Mesenchymal stem cell (in vitro differentiated cells and primary cell): ENCODE measurements around the gene PDCD2.
"Not testable (repeated sequence)": the region's sequence is repeated elsewhere in the genome, so short reads cannot be mapped to it uniquely, and the experiment has no call there.

Experiments used
- DNase-seq: peaks from one replicate; pipeline ENCODE4 v3.0.0-alpha.2; 2013
- H2AFZ ChIP-seq: one replicate; pipeline ENCODE4 v1.6.1; 2013; ENCODE audit warnings: low read depth, mild to moderate bottlenecking, control low read depth, inconsistent platforms, low read length, moderate library complexity
- H2AK5ac ChIP-seq: 2 replicates; pipeline ENCODE4 v1.6.1; 2013; ENCODE audit warnings: low read length, moderate library complexity, mild to moderate bottlenecking, inconsistent platforms; ENCODE audit not compliant: severe bottlenecking
- H2BK120ac ChIP-seq: one replicate; pipeline ENCODE4 v1.6.1; 2013; ENCODE audit warnings: low read depth, mild to moderate bottlenecking, inconsistent platforms, low read length, moderate library complexity
- H2BK12ac ChIP-seq, 2 experiments: one replicate each; pipeline ENCODE4 v1.6.1; 2013; ENCODE audit warnings: inconsistent platforms in 2 of 2, low read length in 2 of 2, mild to moderate bottlenecking in 2 of 2, moderate library complexity in 2 of 2, control low read depth in 1 of 2
- H2BK15ac ChIP-seq: one replicate; pipeline ENCODE4 v1.6.1; 2013; ENCODE audit warnings: mild to moderate bottlenecking, low read depth, inconsistent platforms; ENCODE audit not compliant: poor library complexity, severe bottlenecking
- H2BK5ac ChIP-seq: 2 replicates; pipeline ENCODE4 v1.6.1; 2013; ENCODE audit warnings: low read depth, mild to moderate bottlenecking, low read length, control low read depth, inconsistent platforms; ENCODE audit not compliant: poor library complexity, severe bottlenecking
- H3K14ac ChIP-seq, 2 experiments: one replicate each; pipeline ENCODE4 v1.6.1; 2013; ENCODE audit warnings: inconsistent platforms in 2 of 2, low read length in 2 of 2, control low read depth in 1 of 2, mild to moderate bottlenecking in 1 of 2, moderate library complexity in 1 of 2
- H3K18ac ChIP-seq, 2 experiments: one replicate each; pipeline ENCODE4 v1.6.1; 2013; ENCODE audit warnings: inconsistent platforms in 2 of 2, low read length in 2 of 2, control low read depth in 1 of 2, low read depth in 1 of 2, mild to moderate bottlenecking in 1 of 2
- H3K23ac ChIP-seq, 2 experiments: one replicate each; pipeline ENCODE4 v1.6.1; 2013; ENCODE audit warnings: inconsistent platforms in 2 of 2, low read length in 2 of 2, mild to moderate bottlenecking in 2 of 2, moderate library complexity in 2 of 2, control low read depth in 1 of 2
- H3K27ac ChIP-seq: 2 replicates; pipeline ENCODE4 v1.5.1; 2013; ENCODE audit warnings: mild to moderate bottlenecking, moderate library complexity, low read length, control low read depth, inconsistent platforms; ENCODE audit not compliant: poor library complexity, severe bottlenecking
- H3K27me3 ChIP-seq, 2 experiments: 2 replicates each; pipeline versions ENCODE4 v1.6.1 to v1.7.0; 2013; ENCODE audit warnings: low read length in 2 of 2, mild to moderate bottlenecking in 2 of 2, moderate library complexity in 2 of 2, control low read depth in 1 of 2, inconsistent platforms in 1 of 2; ENCODE audit not compliant: control insufficient read depth in 1 of 2, insufficient read depth in 1 of 2
- H3K36me3 ChIP-seq, 2 experiments: 2 replicates each; pipeline versions ENCODE4 v1.6.1 to v1.7.0; 2013; ENCODE audit warnings: low read length in 2 of 2, control low read depth in 1 of 2, inconsistent platforms in 1 of 2, low read depth in 1 of 2, mild to moderate bottlenecking in 1 of 2; ENCODE audit not compliant: insufficient read depth in 2 of 2, control insufficient read depth in 1 of 2
- H3K4ac ChIP-seq, 2 experiments: one replicate each; pipeline ENCODE4 v1.6.1; 2013; ENCODE audit warnings: inconsistent platforms in 2 of 2, low read length in 2 of 2, mild to moderate bottlenecking in 2 of 2, moderate library complexity in 2 of 2, control low read depth in 1 of 2, low read depth in 1 of 2
- H3K4me1 ChIP-seq: 2 replicates; pipeline ENCODE4 v1.6.1; 2013; ENCODE audit warnings: low read depth, low read length, control low read depth; ENCODE audit not compliant: control insufficient read depth, insufficient read depth
- H3K4me2 ChIP-seq: 2 replicates; pipeline ENCODE4 v1.6.1; 2013; ENCODE audit warnings: low read length, mild to moderate bottlenecking, inconsistent platforms; ENCODE audit not compliant: poor library complexity, severe bottlenecking
- H3K4me3 ChIP-seq, 2 experiments: 2 replicates each; pipeline versions ENCODE4 v1.5.1 to v1.7.0; 2013; ENCODE audit warnings: low read length in 2 of 2, mild to moderate bottlenecking in 2 of 2, control low read depth in 1 of 2, low read depth in 1 of 2; ENCODE audit not compliant: insufficient read depth in 1 of 2
- H3K79me1 ChIP-seq: replicated peaks from 2 replicates; pipeline ENCODE4 v1.6.1; 2013; ENCODE audit warnings: mild to moderate bottlenecking, control low read depth, low read length, inconsistent platforms; ENCODE audit not compliant: poor library complexity, severe bottlenecking
- H3K9ac ChIP-seq: 2 replicates; pipeline ENCODE4 v1.7.0; 2013; ENCODE audit warnings: mild to moderate bottlenecking, low read length, moderate library complexity
- H3K9me3 ChIP-seq: 2 replicates; pipeline ENCODE4 v1.7.0; 2013; ENCODE audit warnings: mild to moderate bottlenecking, low read length; ENCODE audit not compliant: control insufficient read depth
- H4K8ac ChIP-seq: one replicate; pipeline ENCODE4 v1.6.1; 2013; ENCODE audit warnings: inconsistent platforms, mild to moderate bottlenecking, low read length, moderate library complexity
- H4K91ac ChIP-seq: one replicate; pipeline ENCODE4 v1.6.1; 2013; ENCODE audit warnings: mild to moderate bottlenecking, low read length, inconsistent platforms
- WGBS: methylation state at CpG from one replicate; pipeline ENCODE4 v1.1.7; 2013; ENCODE audit warnings: mixed read lengths; 5-methylcytosine and 5-hydroxymethylcytosine counted together

Gene PDCD2

DNA sequence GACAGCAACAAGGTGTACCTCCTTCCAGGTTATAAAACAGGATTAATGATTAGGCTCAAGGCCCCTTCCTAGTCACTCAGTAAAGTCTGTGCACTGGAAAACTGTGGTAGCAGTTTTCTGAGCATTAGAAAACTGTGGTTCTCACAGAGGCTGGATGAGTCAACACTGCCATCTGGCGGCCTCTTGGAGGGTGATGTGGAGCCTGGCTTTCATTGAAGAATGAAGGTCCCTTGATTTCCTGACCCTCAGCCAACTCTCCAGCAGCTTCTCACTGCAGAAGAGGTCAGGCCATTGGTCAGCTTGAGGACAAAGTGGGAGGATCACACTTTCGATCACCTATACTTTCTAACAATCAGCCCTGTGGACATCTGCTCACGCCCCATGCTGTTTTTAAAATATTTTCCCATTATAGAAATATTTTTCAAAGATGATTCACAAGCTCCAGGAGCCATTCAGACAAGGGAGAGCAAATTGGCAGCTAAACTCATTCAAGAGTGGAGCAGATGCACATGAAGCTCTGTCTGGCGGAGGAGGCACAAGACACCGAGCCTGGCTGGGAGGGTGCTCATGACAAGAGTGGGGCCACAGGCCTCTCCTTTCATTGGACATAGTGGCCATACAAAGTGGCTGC is 54.5 kb downstream of the PDCD2 start:
- H3K36me3 ChIP-seq = peaks cover 15 to 39% of the 10 kb centered on the region in 2 experiments
- 40% methylated on average over 5 of the region's 5 CpGs for WGBS
- peak; percentile 76 for DNase-seq
- no peak overlapping the region for H4K91ac ChIP-seq
- H4K8ac ChIP-seq = no peak overlapping the region
- H3K18ac ChIP-seq = no peak overlapping the region
- H3K9ac ChIP-seq = no peak overlapping the region
- H3K4me2 ChIP-seq = no peak overlapping the region
- H3K23ac ChIP-seq = no peak overlapping the region
- no peaks in the 10 kb centered on the region for H3K27me3 ChIP-seq
- no peak overlapping the region for H3K4ac ChIP-seq
- H2BK12ac ChIP-seq = no peak overlapping the region
- no peak overlapping the region for H3K14ac ChIP-seq
- no peaks in the 10 kb centered on the region for H3K9me3 ChIP-seq
- no peak overlapping the region for H3K4me3 ChIP-seq
- H2BK5ac ChIP-seq = no peak overlapping the region
- no peak overlapping the region for H2BK120ac ChIP-seq
- no peak overlapping the region for H3K27ac ChIP-seq
- H3K4me1 ChIP-seq = peaks cover 5% of the 10 kb centered on the region
- no peak overlapping the region for H2AFZ ChIP-seq
- H2BK15ac ChIP-seq = no peak overlapping the region
- no peaks in the 10 kb centered on the region for H3K79me1 ChIP-seq
- no peak overlapping the region for H2AK5ac ChIP-seq

DNA sequence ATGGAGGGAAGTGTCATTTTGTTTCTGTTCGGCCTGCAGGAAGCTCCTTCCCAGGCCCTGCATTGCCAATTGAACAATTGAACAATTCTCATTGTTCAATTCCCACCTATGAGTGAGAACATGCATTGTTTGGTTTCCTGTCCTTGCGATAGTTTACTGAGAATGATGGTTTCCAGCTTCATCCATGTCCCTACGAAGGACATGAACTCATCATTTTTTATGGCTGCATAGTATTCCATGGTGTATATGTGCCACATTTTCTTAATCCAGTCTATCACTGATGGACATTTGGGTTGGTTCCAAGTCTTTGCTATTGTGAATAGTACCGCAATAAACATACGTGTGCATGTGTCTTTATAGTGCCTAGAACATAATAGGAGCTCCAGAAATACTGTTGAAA is 56.4 kb downstream of the PDCD2 start:
- not testable (repeated sequence) for H2AFZ ChIP-seq, H3K14ac ChIP-seq, H2BK5ac ChIP-seq, H3K23ac ChIP-seq, H3K18ac ChIP-seq, H3K4ac ChIP-seq, H3K9ac ChIP-seq, H3K4me1 ChIP-seq, H2BK15ac ChIP-seq, H2BK12ac ChIP-seq, DNase-seq, H4K91ac ChIP-seq, H3K27me3 ChIP-seq, H3K79me1 ChIP-seq, H3K4me2 ChIP-seq, H3K4me3 ChIP-seq, H2AK5ac ChIP-seq, H3K9me3 ChIP-seq, H2BK120ac ChIP-seq, H4K8ac ChIP-seq, H3K27ac ChIP-seq
- H3K36me3 ChIP-seq = peaks cover 10 to 19% of the 10 kb centered on the region in 2 experiments
- WGBS = 100% methylated on average over 1 of the region's 5 CpGs

DNA sequence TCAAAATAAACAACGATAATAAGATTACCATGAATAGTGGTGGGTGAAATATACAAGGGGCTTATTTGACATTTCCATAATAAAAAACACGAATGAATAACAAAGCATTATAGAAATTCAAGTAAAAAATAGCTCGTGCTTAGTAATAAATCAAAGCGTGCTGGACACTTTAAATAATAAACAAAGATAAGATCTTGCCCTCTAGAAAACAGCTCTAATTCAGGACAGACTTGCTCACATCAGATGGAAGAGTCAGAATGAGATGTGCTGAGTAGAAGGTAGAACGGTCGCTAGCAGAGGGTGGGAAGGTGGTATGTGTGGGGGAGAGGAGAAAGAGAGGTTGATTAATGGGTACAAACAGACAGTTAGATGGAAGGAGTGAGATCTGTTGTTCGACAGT is 58.6 kb downstream of the PDCD2 start:
- Histone ChIP-seq H4K91ac (no peak overlapping the region), H3K18ac (no peak overlapping the region), H2AFZ (no peak overlapping the region), H3K4me3 (no peak overlapping the region), H3K9me3 (no peaks in the 10 kb centered on the region), H3K4ac (no peak overlapping the region), H2BK5ac (no peak overlapping the region), H3K36me3 (no peaks in the 10 kb centered on the region), H3K9ac (no peak overlapping the region), H3K27me3 (no peaks in the 10 kb centered on the region), H3K4me2 (no peak overlapping the region), H2AK5ac (no peak overlapping the region), H2BK120ac (no peak overlapping the region), H4K8ac (no peak overlapping the region), H2BK15ac (no peak overlapping the region), H3K23ac (no peak overlapping the region), H3K27ac (no peak overlapping the region), H3K79me1 (no peaks in the 10 kb centered on the region), H3K14ac (no peak overlapping the region), H3K4me1 (no peaks in the 10 kb centered on the region), H2BK12ac (no peak overlapping the region)
- 62% methylated on average over 2 of the region's 7 CpGs for WGBS
- DNase-seq = no peak
